ENCODE data around the gene PARD3B.

DNA sequence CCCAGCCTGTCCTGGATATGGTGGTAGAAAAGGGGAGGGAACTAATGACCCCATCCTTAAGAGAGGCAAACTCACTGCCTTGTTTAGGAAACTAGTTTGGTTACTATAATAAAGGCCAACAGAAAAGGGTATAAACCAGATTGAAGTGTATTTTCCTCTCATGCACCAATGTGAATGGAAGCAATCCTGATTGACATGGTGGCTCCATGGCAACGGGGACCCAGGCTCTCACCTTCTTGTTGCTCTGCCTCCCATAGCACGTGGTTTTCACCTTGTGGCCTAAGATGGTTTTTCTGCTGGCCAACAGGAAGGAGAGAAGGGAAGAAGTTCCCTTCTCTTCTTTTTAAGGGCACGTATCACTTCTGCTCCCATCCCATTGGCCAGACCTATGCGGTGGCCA is 1069.7 kb downstream of the PARD3B start:
- TF ChIP-seq CTCF (IDR thresholded peaks at IDR 0.05) (no peak), POLR2A (IDR thresholded peaks at IDR 0.05) (no peak), POLR2AphosphoS5 (IDR thresholded peaks at IDR 0.05) (no peak)

Measured in stomach (tissue), 4 donors.